ENCODE results near the gene SETD3. TPM values are rescaled to one million over a fixed set of nuclear protein-coding genes. Genes with fewer than 3 reads are reported as not detected.

SETD3 gene
- total and polyA plus RNA-seq, 4 donors: 36.4 to 60.9 (median 49.7) TPM

GRCh38 chr14:99509871-99510555 is 29.4 kb upstream of the SETD3 start:
- no peak for TF ChIP-seq CTCF (IDR thresholded peaks at IDR 0.05; ENCODE audit: control extremely low read depth, extremely low read depth)
- no peak overlapping the region for H3K4me3 ChIP-seq
- H3K4me1 ChIP-seq (ENCODE audit: control insufficient read depth in 5 of 5, insufficient read depth in 5 of 5, low read length in 5 of 5): peaks cover 0 to 16% (median 0%) of the 10 kb centered on the region in 5 donors
- H3K27ac ChIP-seq (ENCODE audit: low read depth in 1 of 2, low read length in 1 of 2): no peak overlapping the region
- no peak for DNase-seq
- no peak overlapping the region for H3K9ac ChIP-seq (ENCODE audit: insufficient read depth in 1 of 2, low read length in 2 of 2)
- ATAC-seq (ENCODE audit: insufficient read depth, low FRiP score): no peak
- WGBS, 2 donors: 94 to 95% methylated on average over 21 to 27 of the region's 27 CpGs
- H3K36me3 ChIP-seq (ENCODE audit: control insufficient read depth in 4 of 4, insufficient read depth in 4 of 4, low read length in 4 of 4): peaks cover 13 to 74% (median 31%) of the 10 kb centered on the region in 4 donors
- no peaks in the 10 kb centered on the region for H3K27me3 ChIP-seq (ENCODE audit: control insufficient read depth in 3 of 3, insufficient read depth in 3 of 3, low read length in 2 of 3)
- H3K9me3 ChIP-seq (ENCODE audit: control insufficient read depth in 4 of 4, insufficient read depth in 3 of 4, low read length in 3 of 4): no peaks in the 10 kb centered on the region

GRCh38 chr14:99508896-99509629 is 28.4 kb upstream of the SETD3 start:
- Histone ChIP-seq H3K27me3 (ENCODE audit: control insufficient read depth in 3 of 3, insufficient read depth in 3 of 3, low read length in 2 of 3) (no peaks in the 10 kb centered on the region), H3K4me3 (no peak overlapping the region), H3K4me1 (ENCODE audit: control insufficient read depth in 5 of 5, insufficient read depth in 5 of 5, low read length in 5 of 5) (peaks cover 0 to 16% (median 0%) of the 10 kb centered on the region in 5 donors), H3K9ac (ENCODE audit: insufficient read depth in 1 of 2, low read length in 2 of 2) (no peak overlapping the region), H3K27ac (ENCODE audit: low read depth in 1 of 2, low read length in 1 of 2) (no peak overlapping the region), H3K36me3 (ENCODE audit: control insufficient read depth in 4 of 4, insufficient read depth in 4 of 4, low read length in 4 of 4) (peaks cover 16 to 70% (median 37%) of the 10 kb centered on the region in 4 donors), H3K9me3 (ENCODE audit: control insufficient read depth in 4 of 4, insufficient read depth in 3 of 4, low read length in 3 of 4) (no peaks in the 10 kb centered on the region)
- WGBS, 2 donors: 89 to 90% methylated on average over 23 of the region's 23 CpGs
- DNase-seq: no peak
- no peak for ATAC-seq (ENCODE audit: insufficient read depth, low FRiP score)
- TF ChIP-seq CTCF (IDR thresholded peaks at IDR 0.05; ENCODE audit: control extremely low read depth, extremely low read depth): no peak

- 94 to 95% methylated on average over 13 of the region's 13 CpGs for WGBS, 2 donors
- Histone ChIP-seq H3K9me3 (ENCODE audit: control insufficient read depth in 4 of 4, insufficient read depth in 3 of 4, low read length in 3 of 4) (no peaks in the 10 kb centered on the region), H3K36me3 (ENCODE audit: control insufficient read depth in 4 of 4, insufficient read depth in 4 of 4, low read length in 4 of 4) (peaks cover 20 to 68% (median 40%) of the 10 kb centered on the region in 4 donors), H3K9ac (ENCODE audit: insufficient read depth in 1 of 2, low read length in 2 of 2) (no peak overlapping the region), H3K4me1 (ENCODE audit: control insufficient read depth in 5 of 5, insufficient read depth in 5 of 5, low read length in 5 of 5) (peaks cover 0 to 16% (median 0%) of the 10 kb centered on the region in 5 donors), H3K27ac (ENCODE audit: low read depth in 1 of 2, low read length in 1 of 2) (no peak overlapping the region), H3K27me3 (ENCODE audit: control insufficient read depth in 3 of 3, insufficient read depth in 3 of 3, low read length in 2 of 3) (no peaks in the 10 kb centered on the region), H3K4me3 (no peak overlapping the region)
- ATAC-seq (ENCODE audit: insufficient read depth, low FRiP score) (no peak), DNase-seq (no peak)
- no peak for TF ChIP-seq CTCF (IDR thresholded peaks at IDR 0.05; ENCODE audit: control extremely low read depth, extremely low read depth)
Measured at GRCh38 chr14:99507860-99508640, 27.4 kb upstream of the SETD3 start.

Measured in lung (tissue), 12 donors.